Head of caudate nucleus (tissue), 42 donors: Measurements from ENCODE around the gene METAP1D.

Source experiments
- DNase-seq, 42 donors: peaks; one replicate each; pipeline versions ENCODE4 v3.0.0 to v3.0.0-alpha.2; 2020 to 2021; ENCODE audit warnings: mixed read lengths in 7 of 42
- intact Hi-C: fragments of 100-400 bp; cut with DNase I; formaldehyde crosslinking; loops from one replicate; pipeline ENCODE4 v1.15.0; 2022

The METAP1D gene

GRCh38 chr2:172086241-172087206 is 86.8 kb downstream of the METAP1D start:
- intact Hi-C loops = no loop called here
- DNase-seq = peak in 6 of 42 donors; percentile 4 to 47 (median 34)

- intact Hi-C loops = no loop called here
- peak in 4 of 42 donors; percentile 1 to 39 (median 19) for DNase-seq
Observed at GRCh38 chr2:172087207-172087779, 87.5 kb downstream of the METAP1D start.

GRCh38 chr2:172087780-172088244 is 88.1 kb downstream of the METAP1D start:
- DNase-seq = peak in 2 of 42 donors; percentile 1 to 5
- intact Hi-C loops = no loop called here

GRCh38 chr2:172088245-172089004 is 88.7 kb downstream of the METAP1D start:
- intact Hi-C loops = no loop called here
- peak in 4 of 42 donors; percentile 1 to 44 (median 20) for DNase-seq

GRCh38 chr2:172089005-172089504 is 89.3 kb downstream of the METAP1D start:
- intact Hi-C loops = no loop called here
- DNase-seq = peak in 2 of 42 donors; percentile 0 to 3

GRCh38 chr2:172089633-172090032 is 89.9 kb downstream of the METAP1D start:
- intact Hi-C loops = no loop called here
- peak in 1 of 42 donors; percentile 0 for DNase-seq

- intact Hi-C loops = no loop called here
- DNase-seq = peak in 3 of 42 donors; percentile 0 to 32 (median 7)
Observed at GRCh38 chr2:172090044-172090961, 90.5 kb downstream of the METAP1D start.

GRCh38 chr2:172091000-172091641 is 91.4 kb downstream of the METAP1D start:
- DNase-seq = peak in 1 of 42 donors; percentile 4
- intact Hi-C loops = no loop called here

GRCh38 chr2:172091761-172092566 is 92.2 kb downstream of the METAP1D start:
- intact Hi-C loops = no loop called here
- peak in 2 of 42 donors; percentile 5 to 34 for DNase-seq

- DNase-seq = no peak
- intact Hi-C loops = no loop called here
Observed at GRCh38 chr2:172092716-172093415, 93.1 kb downstream of the METAP1D start.

- intact Hi-C loops = no loop called here
- DNase-seq = peak in 1 of 42 donors; percentile 6
Observed at GRCh38 chr2:172093416-172094293, 93.9 kb downstream of the METAP1D start.

GRCh38 chr2:172094294-172095145 is 94.8 kb downstream of the METAP1D start:
- peak in 5 of 42 donors; percentile 24 to 70 (median 33) for DNase-seq
- intact Hi-C loops = no loop called here

GRCh38 chr2:172095146-172095904 is 95.6 kb downstream of the METAP1D start:
- DNase-seq = peak in 8 of 42 donors; percentile 37 to 69 (median 46)

More at GRCh38 chr2:172095146-172095904, 95.6 kb downstream of the METAP1D start:
- intact Hi-C loops = no loop called here
